K562 (cell line): ENCODE results near the gene ATP5F1D. TPM values are rescaled to one million over a fixed set of nuclear protein-coding genes. Genes with fewer than 3 reads are reported as not detected.

Source experiments
- ATF1 ChIP-seq, 2 experiments: fragments of 450-650 bp in 1 of 2; IDR thresholded peaks; 2 replicates each; pipeline ENCODE4 v1.6.1; 2016; ENCODE audit warnings: missing compliant biosample characterization in 1 of 2, missing genetic modification characterization in 1 of 2
- CHD4 ChIP-seq: fragments of 200-600 bp; sonication (generic); IDR thresholded peaks from 3 replicates; pipeline ENCODE4 v1.6.1; 2012; ENCODE audit warnings: low read depth, mild to moderate bottlenecking, mixed read lengths, low read length, inconsistent platforms; ENCODE audit not compliant: insufficient read depth, insufficient replicate concordance, poor library complexity, severe bottlenecking
- CREM ChIP-seq: IDR thresholded peaks from 2 replicates; pipeline ENCODE4 v1.6.1; 2014; ENCODE audit warnings: antibody characterized with exemption, low read depth
- HMGN3 ChIP-seq: IDR thresholded peaks from 2 replicates; pipeline ENCODE4 v1.6.1; 2011; ENCODE audit warnings: borderline replicate concordance, low read depth, mild to moderate bottlenecking, mixed read lengths, low read length; ENCODE audit not compliant: insufficient read length; ENCODE audit errors: extremely low read depth
- KLF6 ChIP-seq: fragments of 250-450 bp; sonication (Bioruptor Pico); IDR thresholded peaks from 2 replicates; pipeline ENCODE4 v1.4.0; 2020; ENCODE audit warnings: mild to moderate bottlenecking, moderate library complexity, borderline replicate concordance
- POLR2AphosphoS5 ChIP-seq: IDR thresholded peaks from 2 replicates; pipeline ENCODE4 v1.6.1; 2011; ENCODE audit warnings: mild to moderate bottlenecking, low read depth, low read length, moderate library complexity; ENCODE audit not compliant: control insufficient read depth, insufficient read depth
- SMARCC2 ChIP-seq: fragments of 450-650 bp; IDR thresholded peaks from 2 replicates; pipeline ENCODE4 v1.6.1; 2017; ENCODE audit warnings: antibody characterized with exemption, moderate library complexity, mild to moderate bottlenecking, low read depth
- ZBTB7A ChIP-seq: IDR thresholded peaks from 2 replicates; pipeline ENCODE4 v1.6.1; 2011; ENCODE audit warnings: low read depth, mild to moderate bottlenecking, low read length, moderate library complexity, borderline replicate concordance; ENCODE audit not compliant: control insufficient read depth
- ZNF778 ChIP-seq: fragments of 450-650 bp; formaldehyde crosslinking; IDR thresholded peaks from 2 replicates; pipeline ENCODE4 v1.4.0; 2020; ENCODE audit warnings: mild to moderate bottlenecking, moderate library complexity
- polyA plus RNA-seq, 8 experiments: library from polyadenylated mRNA; depleted of rRNA in 4 of 8; stranded (reverse) in 5 of 8; unstranded in 3 of 8; fragments of >200 nt; fragmentation: Nextera tagmentation in 2 of 8; fragmentation: Illumina TruSeq in 1 of 8; extraction: Ambion mirVana in 2 of 8; extraction: Trizol in 1 of 8; gene quantifications; 2 replicates each; pipeline versions ENCODE4 v1.2.1 to v1.2.3, GENCODE V29; 2011 to 2014; ENCODE audit warnings: inconsistent platforms in 1 of 8, missing spikeins in 1 of 8
- total RNA-seq, 7 experiments: library from RNA; depleted of rRNA in 6 of 7; stranded (reverse); fragments of >200 nt in 6 of 7; fragmentation: Illumina TruSeq in 2 of 7; extraction: Trizol in 2 of 7; gene quantifications; 2 replicates each; pipeline versions ENCODE4 v1.2.1 to v1.2.3, GENCODE V29; 2011 to 2021; ENCODE audit warnings: low replicate concordance in 1 of 7
- TF ChIP-seq, protein P1 (sequence below): fragments of 150-350 bp; IDR thresholded peaks from 2 replicates; pipeline ENCODE4 v1.6.1; 2014; ENCODE audit warnings: low read depth, mild to moderate bottlenecking, low read length, borderline replicate concordance
- TF ChIP-seq, protein P2 (sequence below): sonication (generic); formaldehyde crosslinking; IDR thresholded peaks from 2 replicates; pipeline ENCODE4 v1.8.0; 2023; ENCODE audit warnings: mild to moderate bottlenecking, missing genetic modification reagents
- TF ChIP-seq, protein P3 (sequence below): sonication (generic); formaldehyde crosslinking; IDR thresholded peaks from 2 replicates; pipeline ENCODE4 v1.8.1; 2023; ENCODE audit warnings: mild to moderate bottlenecking, missing genetic modification reagents
- TF ChIP-seq, protein P4 (sequence below), 2 experiments: IDR thresholded peaks; 2 replicates each; pipeline ENCODE4 v1.6.1; 2011; ENCODE audit warnings: borderline replicate concordance in 1 of 2, control low read depth in 1 of 2, low read depth in 1 of 2, low read length in 1 of 2, mild to moderate bottlenecking in 1 of 2, mixed read lengths in 1 of 2, moderate library complexity in 1 of 2; ENCODE audit not compliant: insufficient read depth in 1 of 2, insufficient read length in 1 of 2, poor library complexity in 1 of 2, severe bottlenecking in 1 of 2; ENCODE audit errors: extremely low read depth in 1 of 2

The ATP5F1D gene
- total and polyA plus RNA-seq, 9 of the 15 experiments (the other 6 are each of a cell fraction or from before 2014, with no cell fraction given): 3.9 to 409 (median 36.8) TPM

DNA sequence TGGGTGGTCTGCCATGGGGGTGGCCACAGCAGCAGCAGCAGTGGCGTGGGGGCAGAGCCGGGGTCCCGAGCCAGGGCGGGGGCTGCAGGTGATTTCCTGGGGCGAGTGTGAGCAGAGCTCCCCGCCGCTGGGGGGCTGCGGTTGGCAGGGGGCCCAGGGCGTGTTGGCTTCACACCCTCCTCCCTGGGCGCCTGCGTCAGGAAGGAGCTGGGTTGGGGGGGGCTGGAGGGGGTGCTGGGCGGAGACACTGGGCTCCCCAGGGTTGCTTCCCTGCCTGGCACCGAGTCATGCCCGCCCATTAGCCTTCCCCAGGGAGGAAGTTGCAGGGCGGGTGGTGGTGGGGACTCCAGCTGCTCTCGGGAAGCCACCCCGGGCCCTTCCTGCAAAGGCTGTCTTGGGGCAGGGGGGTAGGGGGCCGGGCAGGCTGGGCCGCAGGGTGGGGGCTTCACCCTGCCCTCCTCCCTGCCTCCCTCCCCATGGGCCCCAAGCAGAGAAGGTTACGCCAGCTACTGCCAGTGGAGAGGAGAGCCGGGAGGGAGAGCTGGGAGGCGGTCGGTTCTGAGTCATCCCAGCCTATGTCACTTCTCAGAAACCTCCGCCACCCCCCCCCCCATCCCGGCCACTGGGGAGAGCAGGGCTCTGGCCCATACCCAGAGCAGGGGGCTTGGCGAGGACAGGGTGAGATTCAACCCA lies 11.4 kb downstream of the ATP5F1D start (continued):
- TF ChIP-seq, protein P1, sequence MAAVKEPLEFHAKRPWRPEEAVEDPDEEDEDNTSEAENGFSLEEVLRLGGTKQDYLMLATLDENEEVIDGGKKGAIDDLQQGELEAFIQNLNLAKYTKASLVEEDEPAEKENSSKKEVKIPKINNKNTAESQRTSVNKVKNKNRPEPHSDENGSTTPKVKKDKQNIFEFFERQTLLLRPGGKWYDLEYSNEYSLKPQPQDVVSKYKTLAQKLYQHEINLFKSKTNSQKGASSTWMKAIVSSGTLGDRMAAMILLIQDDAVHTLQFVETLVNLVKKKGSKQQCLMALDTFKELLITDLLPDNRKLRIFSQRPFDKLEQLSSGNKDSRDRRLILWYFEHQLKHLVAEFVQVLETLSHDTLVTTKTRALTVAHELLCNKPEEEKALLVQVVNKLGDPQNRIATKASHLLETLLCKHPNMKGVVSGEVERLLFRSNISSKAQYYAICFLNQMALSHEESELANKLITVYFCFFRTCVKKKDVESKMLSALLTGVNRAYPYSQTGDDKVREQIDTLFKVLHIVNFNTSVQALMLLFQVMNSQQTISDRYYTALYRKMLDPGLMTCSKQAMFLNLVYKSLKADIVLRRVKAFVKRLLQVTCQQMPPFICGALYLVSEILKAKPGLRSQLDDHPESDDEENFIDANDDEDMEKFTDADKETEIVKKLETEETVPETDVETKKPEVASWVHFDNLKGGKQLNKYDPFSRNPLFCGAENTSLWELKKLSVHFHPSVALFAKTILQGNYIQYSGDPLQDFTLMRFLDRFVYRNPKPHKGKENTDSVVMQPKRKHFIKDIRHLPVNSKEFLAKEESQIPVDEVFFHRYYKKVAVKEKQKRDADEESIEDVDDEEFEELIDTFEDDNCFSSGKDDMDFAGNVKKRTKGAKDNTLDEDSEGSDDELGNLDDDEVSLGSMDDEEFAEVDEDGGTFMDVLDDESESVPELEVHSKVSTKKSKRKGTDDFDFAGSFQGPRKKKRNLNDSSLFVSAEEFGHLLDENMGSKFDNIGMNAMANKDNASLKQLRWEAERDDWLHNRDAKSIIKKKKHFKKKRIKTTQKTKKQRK: no peak
- TF ChIP-seq POLR2AphosphoS5 (no peak; the same call in 1 of the 2 replicates), ATF1 (CRISPR knock-in tag; IDR thresholded peaks at IDR 0.05) (no peak), ATF1 (tag; IDR thresholded peaks at IDR 0.05) (peak; percentile 48; the same call in 1 of the 2 replicates), ZNF778 (no peak), KLF6 (CRISPR knock-in tag) (no peak), SMARCC2 (0 out of 2 replicates have a peak, but pooled peaks have one; percentile 49), HMGN3 (peak; percentile 32), CHD4 (peak; percentile 57), ZBTB7A (peak; percentile 70; the same call in 1 of the 2 replicates), CREM (peak; percentile 11; the same call in 1 of the 2 replicates)
- TF ChIP-seq, protein P2, sequence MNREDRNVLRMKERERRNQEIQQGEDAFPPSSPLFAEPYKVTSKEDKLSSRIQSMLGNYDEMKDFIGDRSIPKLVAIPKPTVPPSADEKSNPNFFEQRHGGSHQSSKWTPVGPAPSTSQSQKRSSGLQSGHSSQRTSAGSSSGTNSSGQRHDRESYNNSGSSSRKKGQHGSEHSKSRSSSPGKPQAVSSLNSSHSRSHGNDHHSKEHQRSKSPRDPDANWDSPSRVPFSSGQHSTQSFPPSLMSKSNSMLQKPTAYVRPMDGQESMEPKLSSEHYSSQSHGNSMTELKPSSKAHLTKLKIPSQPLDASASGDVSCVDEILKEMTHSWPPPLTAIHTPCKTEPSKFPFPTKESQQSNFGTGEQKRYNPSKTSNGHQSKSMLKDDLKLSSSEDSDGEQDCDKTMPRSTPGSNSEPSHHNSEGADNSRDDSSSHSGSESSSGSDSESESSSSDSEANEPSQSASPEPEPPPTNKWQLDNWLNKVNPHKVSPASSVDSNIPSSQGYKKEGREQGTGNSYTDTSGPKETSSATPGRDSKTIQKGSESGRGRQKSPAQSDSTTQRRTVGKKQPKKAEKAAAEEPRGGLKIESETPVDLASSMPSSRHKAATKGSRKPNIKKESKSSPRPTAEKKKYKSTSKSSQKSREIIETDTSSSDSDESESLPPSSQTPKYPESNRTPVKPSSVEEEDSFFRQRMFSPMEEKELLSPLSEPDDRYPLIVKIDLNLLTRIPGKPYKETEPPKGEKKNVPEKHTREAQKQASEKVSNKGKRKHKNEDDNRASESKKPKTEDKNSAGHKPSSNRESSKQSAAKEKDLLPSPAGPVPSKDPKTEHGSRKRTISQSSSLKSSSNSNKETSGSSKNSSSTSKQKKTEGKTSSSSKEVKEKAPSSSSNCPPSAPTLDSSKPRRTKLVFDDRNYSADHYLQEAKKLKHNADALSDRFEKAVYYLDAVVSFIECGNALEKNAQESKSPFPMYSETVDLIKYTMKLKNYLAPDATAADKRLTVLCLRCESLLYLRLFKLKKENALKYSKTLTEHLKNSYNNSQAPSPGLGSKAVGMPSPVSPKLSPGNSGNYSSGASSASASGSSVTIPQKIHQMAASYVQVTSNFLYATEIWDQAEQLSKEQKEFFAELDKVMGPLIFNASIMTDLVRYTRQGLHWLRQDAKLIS: peak; percentile 46; the same call in 1 of the 2 replicates
- TF ChIP-seq, protein P3, sequence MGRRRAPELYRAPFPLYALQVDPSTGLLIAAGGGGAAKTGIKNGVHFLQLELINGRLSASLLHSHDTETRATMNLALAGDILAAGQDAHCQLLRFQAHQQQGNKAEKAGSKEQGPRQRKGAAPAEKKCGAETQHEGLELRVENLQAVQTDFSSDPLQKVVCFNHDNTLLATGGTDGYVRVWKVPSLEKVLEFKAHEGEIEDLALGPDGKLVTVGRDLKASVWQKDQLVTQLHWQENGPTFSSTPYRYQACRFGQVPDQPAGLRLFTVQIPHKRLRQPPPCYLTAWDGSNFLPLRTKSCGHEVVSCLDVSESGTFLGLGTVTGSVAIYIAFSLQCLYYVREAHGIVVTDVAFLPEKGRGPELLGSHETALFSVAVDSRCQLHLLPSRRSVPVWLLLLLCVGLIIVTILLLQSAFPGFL: no peak
- TF ChIP-seq, protein P4, sequence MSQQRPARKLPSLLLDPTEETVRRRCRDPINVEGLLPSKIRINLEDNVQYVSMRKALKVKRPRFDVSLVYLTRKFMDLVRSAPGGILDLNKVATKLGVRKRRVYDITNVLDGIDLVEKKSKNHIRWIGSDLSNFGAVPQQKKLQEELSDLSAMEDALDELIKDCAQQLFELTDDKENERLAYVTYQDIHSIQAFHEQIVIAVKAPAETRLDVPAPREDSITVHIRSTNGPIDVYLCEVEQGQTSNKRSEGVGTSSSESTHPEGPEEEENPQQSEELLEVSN (IDR thresholded peaks at IDR 0.05; ENCODE audit: borderline replicate concordance in 1 of 2, extremely low read depth in 1 of 2, insufficient read depth in 1 of 2, insufficient read length in 1 of 2, low read depth in 1 of 2, low read length in 1 of 2, poor library complexity in 1 of 2, severe bottlenecking in 1 of 2): peak in 1 of 2 experiments; percentile 12
